Activated T-cell treated with anti-CD3 and anti-CD28 coated beads, Interleukin-2, amount 50 U/mL, for 24 hours (primary cell): ENCODE data around the gene TENT5C.

Experiments
- DNase-seq: peaks from one replicate; pipeline ENCODE4 v3.0.0-alpha.2; 2020
- H3K27ac Mint-ChIP-seq: 2 replicates; pipeline ENCODE4 v1.8.0; 2020; ENCODE audit warnings: mild to moderate bottlenecking, mixed read lengths
- H3K27me3 Mint-ChIP-seq: 2 replicates; pipeline ENCODE4 v1.8.0; 2020; ENCODE audit warnings: mixed read lengths
- H3K36me3 Mint-ChIP-seq: 2 replicates; pipeline ENCODE4 v1.8.0; 2020; ENCODE audit warnings: low read depth, mixed read lengths
- H3K4me1 Mint-ChIP-seq: 2 replicates; pipeline ENCODE4 v1.8.0; 2020; ENCODE audit warnings: low read depth, mixed read lengths
- H3K4me3 Mint-ChIP-seq: 2 replicates; pipeline ENCODE4 v1.8.0; 2020; ENCODE audit warnings: mild to moderate bottlenecking, moderate library complexity, mixed read lengths
- H3K9me3 Mint-ChIP-seq: 2 replicates; pipeline ENCODE4 v1.8.0; 2020; ENCODE audit warnings: mixed read lengths

The TENT5C gene

GRCh38 chr1:117638759-117639158, 32.9 kb downstream of the TENT5C start:
- DNase-seq = no peak
- Mint-ChIP-seq H3K4me3 (no peak overlapping the region), H3K36me3 (no peaks in the 10 kb centered on the region), H3K27me3 (peaks cover 21% of the 10 kb centered on the region), H3K27ac (no peak overlapping the region), H3K4me1 (peaks cover 6% of the 10 kb centered on the region), H3K9me3 (no peaks in the 10 kb centered on the region)

- Mint-ChIP-seq H3K9me3 (no peaks in the 10 kb centered on the region), H3K4me3 (no peak overlapping the region), H3K36me3 (no peaks in the 10 kb centered on the region), H3K27ac (no peak overlapping the region), H3K4me1 (peaks cover 10% of the 10 kb centered on the region), H3K27me3 (peaks cover 27% of the 10 kb centered on the region)
- DNase-seq = no peak
Measured at GRCh38 chr1:117639741-117640140, 33.9 kb downstream of the TENT5C start.

- H3K4me3 Mint-ChIP-seq = no peak overlapping the region
- H3K9me3 Mint-ChIP-seq = no peaks in the 10 kb centered on the region
- peaks cover 35% of the 10 kb centered on the region for H3K27me3 Mint-ChIP-seq
- DNase-seq = no peak
- H3K36me3 Mint-ChIP-seq = no peaks in the 10 kb centered on the region
- H3K27ac Mint-ChIP-seq = no peak overlapping the region
- H3K4me1 Mint-ChIP-seq = peaks cover 8% of the 10 kb centered on the region
Measured at GRCh38 chr1:117641536-117641935, 35.7 kb downstream of the TENT5C start.

DNA sequence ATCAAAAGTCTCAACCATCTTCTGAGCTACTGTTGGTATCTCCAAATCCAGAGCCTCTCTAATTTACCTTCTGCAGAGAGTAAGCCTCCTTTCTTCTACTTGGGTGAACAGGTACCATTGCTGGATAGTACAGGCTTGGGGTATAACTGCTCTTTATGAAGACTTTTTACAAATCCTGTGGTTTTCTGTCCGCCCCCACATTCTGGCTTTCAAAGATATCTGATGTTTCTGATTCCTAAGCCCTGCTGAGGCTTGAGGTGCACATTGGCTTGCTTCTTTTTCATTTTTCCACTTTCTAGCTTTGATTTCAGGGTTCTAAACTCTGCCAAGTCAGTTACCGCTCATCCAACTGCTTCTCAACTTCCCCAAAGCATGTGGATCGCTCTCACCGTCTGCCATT, 37.1 kb downstream of the TENT5C start:
- no peaks in the 10 kb centered on the region for H3K36me3 Mint-ChIP-seq
- peaks cover 5% of the 10 kb centered on the region for H3K4me1 Mint-ChIP-seq
- H3K27ac Mint-ChIP-seq = no peak overlapping the region
- H3K27me3 Mint-ChIP-seq = peaks cover 32% of the 10 kb centered on the region
- DNase-seq = no peak
- no peak overlapping the region for H3K4me3 Mint-ChIP-seq
- no peaks in the 10 kb centered on the region for H3K9me3 Mint-ChIP-seq

GRCh38 chr1:117643601-117644000, 37.8 kb downstream of the TENT5C start:
- no peak overlapping the region for H3K4me3 Mint-ChIP-seq
- H3K27ac Mint-ChIP-seq = no peak overlapping the region
- H3K36me3 Mint-ChIP-seq = no peaks in the 10 kb centered on the region
- peaks cover 34% of the 10 kb centered on the region for H3K27me3 Mint-ChIP-seq
- H3K4me1 Mint-ChIP-seq = peaks cover 5% of the 10 kb centered on the region
- DNase-seq = no peak
- H3K9me3 Mint-ChIP-seq = no peaks in the 10 kb centered on the region

GRCh38 chr1:117644696-117645311, 39.0 kb downstream of the TENT5C start:
- Mint-ChIP-seq H3K4me3 (no peak overlapping the region), H3K27ac (no peak overlapping the region), H3K9me3 (no peaks in the 10 kb centered on the region), H3K4me1 (peaks cover 9% of the 10 kb centered on the region), H3K36me3 (no peaks in the 10 kb centered on the region), H3K27me3 (peaks cover 34% of the 10 kb centered on the region)
- DNase-seq = no peak

DNA sequence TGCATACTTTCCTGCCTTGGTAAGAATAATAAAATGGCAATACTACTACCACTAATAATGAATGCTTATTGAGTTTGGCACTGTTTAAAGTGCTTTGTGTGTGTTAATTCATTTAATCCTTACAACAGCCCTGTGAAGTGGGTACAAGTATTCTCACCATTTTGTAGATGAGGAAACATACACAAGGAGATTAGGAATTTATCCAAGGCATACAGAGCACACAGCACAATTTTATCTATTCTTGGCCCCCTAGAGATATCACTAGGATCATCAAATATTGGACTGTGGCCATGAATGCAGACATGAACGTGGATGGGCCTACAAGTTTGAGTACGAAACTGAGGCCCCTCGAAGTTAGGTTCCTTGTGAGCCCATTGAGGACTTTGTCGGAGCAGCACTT, 39.5 kb downstream of the TENT5C start:
- H3K36me3 Mint-ChIP-seq = no peaks in the 10 kb centered on the region
- H3K4me1 Mint-ChIP-seq = peaks cover 9% of the 10 kb centered on the region
- no peak overlapping the region for H3K27ac Mint-ChIP-seq
- H3K4me3 Mint-ChIP-seq = no peak overlapping the region
- peaks cover 38% of the 10 kb centered on the region for H3K27me3 Mint-ChIP-seq
- no peaks in the 10 kb centered on the region for H3K9me3 Mint-ChIP-seq
- DNase-seq = no peak

- DNase-seq = no peak
- Mint-ChIP-seq H3K4me1 (peaks cover 11% of the 10 kb centered on the region), H3K27ac (no peak overlapping the region), H3K9me3 (no peaks in the 10 kb centered on the region), H3K4me3 (no peak overlapping the region), H3K36me3 (no peaks in the 10 kb centered on the region), H3K27me3 (peaks cover 41% of the 10 kb centered on the region)
Measured at GRCh38 chr1:117646007-117646811, 40.4 kb downstream of the TENT5C start.

GRCh38 chr1:117646956-117647355, 41.1 kb downstream of the TENT5C start:
- no peak overlapping the region for H3K4me3 Mint-ChIP-seq
- peaks cover 44% of the 10 kb centered on the region for H3K27me3 Mint-ChIP-seq
- H3K27ac Mint-ChIP-seq = no peak overlapping the region
- no peaks in the 10 kb centered on the region for H3K36me3 Mint-ChIP-seq
- no peaks in the 10 kb centered on the region for H3K9me3 Mint-ChIP-seq
- no peak for DNase-seq
- H3K4me1 Mint-ChIP-seq = peaks cover 13% of the 10 kb centered on the region

GRCh38 chr1:117648015-117648414, 42.2 kb downstream of the TENT5C start:
- no peaks in the 10 kb centered on the region for H3K36me3 Mint-ChIP-seq
- H3K4me1 Mint-ChIP-seq = peaks cover 23% of the 10 kb centered on the region
- peaks cover 52% of the 10 kb centered on the region for H3K27me3 Mint-ChIP-seq
- H3K27ac Mint-ChIP-seq = no peak overlapping the region
- no peaks in the 10 kb centered on the region for H3K9me3 Mint-ChIP-seq
- no peak overlapping the region for H3K4me3 Mint-ChIP-seq
- DNase-seq = no peak

- H3K9me3 Mint-ChIP-seq = no peaks in the 10 kb centered on the region
- no peak overlapping the region for H3K4me3 Mint-ChIP-seq
- H3K27ac Mint-ChIP-seq = peak overlapping the region; percentile 38
- H3K4me1 Mint-ChIP-seq = peaks cover 49% of the 10 kb centered on the region
- H3K36me3 Mint-ChIP-seq = no peaks in the 10 kb centered on the region
- H3K27me3 Mint-ChIP-seq = peaks cover 36% of the 10 kb centered on the region
- peak; percentile 18 for DNase-seq
Measured at GRCh38 chr1:117650840-117651568, 45.2 kb downstream of the TENT5C start.

- peaks cover 55% of the 10 kb centered on the region for H3K4me1 Mint-ChIP-seq
- H3K9me3 Mint-ChIP-seq = no peaks in the 10 kb centered on the region
- H3K27me3 Mint-ChIP-seq = peaks cover 35% of the 10 kb centered on the region
- no peak overlapping the region for H3K4me3 Mint-ChIP-seq
- H3K27ac Mint-ChIP-seq = peak overlapping the region; percentile 38
- no peaks in the 10 kb centered on the region for H3K36me3 Mint-ChIP-seq
- peak; percentile 20 for DNase-seq
Measured at GRCh38 chr1:117651616-117652015, 45.8 kb downstream of the TENT5C start.

GRCh38 chr1:117652421-117652820, 46.6 kb downstream of the TENT5C start:
- H3K36me3 Mint-ChIP-seq = no peaks in the 10 kb centered on the region
- DNase-seq = peak; percentile 22
- H3K9me3 Mint-ChIP-seq = no peaks in the 10 kb centered on the region
- no peak overlapping the region for H3K27ac Mint-ChIP-seq
- H3K4me3 Mint-ChIP-seq = no peak overlapping the region
- H3K27me3 Mint-ChIP-seq = peaks cover 32% of the 10 kb centered on the region
- peaks cover 63% of the 10 kb centered on the region for H3K4me1 Mint-ChIP-seq

GRCh38 chr1:117653195-117653594, 47.3 kb downstream of the TENT5C start:
- Mint-ChIP-seq H3K4me1 (peaks cover 67% of the 10 kb centered on the region), H3K27ac (peak overlapping the region; percentile 0), H3K4me3 (no peak overlapping the region), H3K9me3 (no peaks in the 10 kb centered on the region), H3K36me3 (no peaks in the 10 kb centered on the region), H3K27me3 (peaks cover 32% of the 10 kb centered on the region)
- no peak for DNase-seq
